WERI-Rb-1 (cell line): ENCODE measurements around the gene SLC46A3.

ENCODE experiments used
- DNase-seq: peaks from one replicate; pipeline ENCODE4 v3.0.0-alpha.2; 2020
- H3K27ac ChIP-seq: fragments of 250-450 bp; sonication (Bioruptor Pico); 2 replicates; pipeline ENCODE4 v1.5.1; 2020; ENCODE audit warnings: mild to moderate bottlenecking, moderate library complexity
- H3K27me3 ChIP-seq: fragments of 250-450 bp; sonication (Bioruptor Pico); 2 replicates; pipeline ENCODE4 v1.5.1; 2021; ENCODE audit warnings: mild to moderate bottlenecking, low read depth, moderate library complexity; ENCODE audit not compliant: insufficient read depth, severe bottlenecking
- H3K36me3 ChIP-seq: fragments of 250-450 bp; sonication (Bioruptor Pico); 2 replicates; pipeline ENCODE4 v1.5.1; 2020; ENCODE audit warnings: mild to moderate bottlenecking, moderate library complexity
- H3K4me3 ChIP-seq: 2 replicates; pipeline ENCODE4 v1.5.1; 2011; ENCODE audit warnings: low read depth, mild to moderate bottlenecking, control low read depth, low read length
- H3K9me3 ChIP-seq: fragments of 250-450 bp; sonication (Bioruptor Pico); 2 replicates; pipeline ENCODE4 v1.5.1; 2021; ENCODE audit warnings: mild to moderate bottlenecking, moderate library complexity; ENCODE audit not compliant: severe bottlenecking
- TF ChIP-seq, protein P1 (sequence below): IDR thresholded peaks from 2 replicates; pipeline ENCODE4 v1.5.1; 2011; ENCODE audit warnings: low read depth, mild to moderate bottlenecking, control low read depth, inconsistent platforms, low read length

Gene SLC46A3

DNA sequence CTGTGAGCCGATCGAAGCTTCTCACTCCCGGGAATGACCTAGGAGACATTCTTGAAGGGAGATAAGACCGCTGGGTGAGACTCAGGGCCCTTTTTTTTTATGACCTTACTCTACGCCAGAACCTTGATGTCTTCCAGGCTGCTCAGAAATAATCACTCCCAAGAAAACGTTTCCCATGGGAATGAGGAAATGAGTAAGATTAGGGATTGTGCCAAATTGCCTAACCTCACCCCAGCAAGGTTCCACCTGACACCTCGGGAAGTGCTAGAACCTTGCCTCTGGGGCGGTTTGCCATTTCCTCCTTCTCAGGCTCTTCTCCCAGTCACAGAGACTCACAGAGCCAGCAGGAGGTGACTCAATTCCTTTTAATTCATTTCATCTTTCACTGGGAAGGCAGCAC is 2.3 kb downstream of the SLC46A3 start:
- Histone ChIP-seq H3K36me3 (no peaks in the 10 kb centered on the region), H3K4me3 (no peak overlapping the region), H3K9me3 (no peaks in the 10 kb centered on the region), H3K27ac (no peak overlapping the region), H3K27me3 (no peaks in the 10 kb centered on the region)
- TF ChIP-seq, protein P1, sequence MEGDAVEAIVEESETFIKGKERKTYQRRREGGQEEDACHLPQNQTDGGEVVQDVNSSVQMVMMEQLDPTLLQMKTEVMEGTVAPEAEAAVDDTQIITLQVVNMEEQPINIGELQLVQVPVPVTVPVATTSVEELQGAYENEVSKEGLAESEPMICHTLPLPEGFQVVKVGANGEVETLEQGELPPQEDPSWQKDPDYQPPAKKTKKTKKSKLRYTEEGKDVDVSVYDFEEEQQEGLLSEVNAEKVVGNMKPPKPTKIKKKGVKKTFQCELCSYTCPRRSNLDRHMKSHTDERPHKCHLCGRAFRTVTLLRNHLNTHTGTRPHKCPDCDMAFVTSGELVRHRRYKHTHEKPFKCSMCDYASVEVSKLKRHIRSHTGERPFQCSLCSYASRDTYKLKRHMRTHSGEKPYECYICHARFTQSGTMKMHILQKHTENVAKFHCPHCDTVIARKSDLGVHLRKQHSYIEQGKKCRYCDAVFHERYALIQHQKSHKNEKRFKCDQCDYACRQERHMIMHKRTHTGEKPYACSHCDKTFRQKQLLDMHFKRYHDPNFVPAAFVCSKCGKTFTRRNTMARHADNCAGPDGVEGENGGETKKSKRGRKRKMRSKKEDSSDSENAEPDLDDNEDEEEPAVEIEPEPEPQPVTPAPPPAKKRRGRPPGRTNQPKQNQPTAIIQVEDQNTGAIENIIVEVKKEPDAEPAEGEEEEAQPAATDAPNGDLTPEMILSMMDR: no peak
- DNase-seq: no peak

- Histone ChIP-seq H3K27me3 (no peaks in the 10 kb centered on the region), H3K9me3 (no peaks in the 10 kb centered on the region), H3K4me3 (no peak overlapping the region), H3K36me3 (no peaks in the 10 kb centered on the region), H3K27ac (no peak overlapping the region)
- TF ChIP-seq, protein P1: no peak
- DNase-seq: no peak
Observed at GRCh38 chr13:28714651-28715050, 4.1 kb downstream of the SLC46A3 start.

- H3K27ac ChIP-seq: no peak overlapping the region
- no peaks in the 10 kb centered on the region for H3K27me3 ChIP-seq
- no peaks in the 10 kb centered on the region for H3K9me3 ChIP-seq
- no peak overlapping the region for H3K4me3 ChIP-seq
- H3K36me3 ChIP-seq: no peaks in the 10 kb centered on the region
- DNase-seq: no peak
- TF ChIP-seq, protein P1: no peak
Observed at GRCh38 chr13:28710161-28710560, 8.6 kb downstream of the SLC46A3 start.

DNA sequence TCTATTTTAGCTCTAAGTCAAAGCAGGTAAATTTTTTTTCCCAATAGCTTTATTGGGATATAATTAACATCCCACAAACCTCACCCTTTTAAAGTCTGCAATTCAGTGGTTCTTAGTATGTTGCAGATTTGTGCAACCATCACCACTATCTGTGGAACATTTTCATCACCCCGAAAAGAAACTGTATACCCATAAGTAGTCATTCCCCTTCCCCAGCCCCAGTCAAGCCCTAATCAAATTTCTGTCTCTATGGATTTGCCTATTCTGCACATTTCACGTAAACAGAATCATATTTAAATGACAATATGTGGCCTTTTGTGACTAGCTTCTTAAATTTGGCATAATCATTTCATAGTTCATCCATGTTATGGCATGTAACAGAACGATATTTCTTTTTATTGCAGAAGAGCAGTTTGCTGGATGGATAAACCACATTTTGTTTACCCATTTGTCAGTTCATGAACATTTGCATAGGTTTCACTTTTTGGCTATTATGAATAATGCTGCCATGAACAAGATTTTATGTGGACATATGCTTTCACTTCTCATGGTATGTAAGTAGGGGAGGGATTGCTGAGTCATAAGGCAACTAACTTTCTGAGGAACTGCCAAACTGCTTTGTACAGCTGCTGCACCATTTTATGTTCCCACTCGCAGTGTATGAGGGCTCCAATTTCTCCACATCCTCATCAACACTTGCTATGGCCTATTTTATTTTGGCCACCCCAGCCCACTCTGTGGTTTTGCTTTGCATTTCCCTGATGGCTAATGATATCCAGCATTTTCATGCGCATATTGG is 10.9 kb downstream of the SLC46A3 start:
- Histone ChIP-seq H3K27ac (no peak overlapping the region), H3K36me3 (no peaks in the 10 kb centered on the region)
- no peak for DNase-seq

DNA sequence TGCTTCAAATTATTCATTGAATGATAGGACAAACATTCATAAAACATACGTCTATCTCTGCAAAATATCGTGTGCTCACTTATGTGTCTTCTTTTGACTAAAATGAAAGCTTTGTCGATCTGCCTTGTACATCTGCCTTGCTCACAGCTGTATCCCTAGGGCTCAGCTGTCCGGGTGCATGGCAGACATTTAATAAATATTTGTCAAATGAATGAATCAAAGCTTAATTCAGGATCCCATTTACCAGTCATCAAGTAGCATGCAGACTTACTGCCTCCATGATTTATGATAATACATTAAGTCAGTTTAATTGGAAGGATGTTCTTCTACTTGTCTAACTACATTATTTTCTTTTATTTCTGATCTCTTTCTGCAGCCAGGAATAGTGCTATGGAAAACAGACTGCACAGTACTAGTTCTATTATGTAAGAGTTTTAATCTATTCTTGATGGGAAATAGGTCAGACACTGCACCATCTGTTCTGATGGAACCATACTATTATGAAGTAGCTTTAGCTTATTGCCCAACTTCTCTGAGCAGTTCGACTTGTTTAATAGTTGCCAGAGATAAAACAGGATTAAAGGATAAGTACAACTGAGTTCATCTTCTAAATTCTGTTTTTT is 13.2 kb downstream of the SLC46A3 start:
- no peaks in the 10 kb centered on the region for H3K9me3 ChIP-seq

More for the DNA sequence above, 10.9 kb downstream of the SLC46A3 start:
- TF ChIP-seq, protein P1: no peak
- H3K27me3 ChIP-seq: no peaks in the 10 kb centered on the region
- H3K9me3 ChIP-seq: no peaks in the 10 kb centered on the region
- no peak overlapping the region for H3K4me3 ChIP-seq

More for the DNA sequence above, 13.2 kb downstream of the SLC46A3 start:
- TF ChIP-seq, protein P1: no peak
- H3K4me3 ChIP-seq: no peak overlapping the region
- H3K27ac ChIP-seq: no peak overlapping the region
- no peaks in the 10 kb centered on the region for H3K36me3 ChIP-seq
- DNase-seq: no peak
- no peaks in the 10 kb centered on the region for H3K27me3 ChIP-seq
